Measurements from ENCODE around the gene AIG1.
"Not testable (repeated sequence)": the region's sequence is repeated elsewhere in the genome, so short reads cannot be mapped to it uniquely, and the experiment has no call there.

The AIG1 gene

GRCh38 chr6:143058987-143059386 lies 1.7 kb upstream of the AIG1 start:
- DNase-seq (ENCODE audit: low read depth): no peak

- no peak for DNase-seq (ENCODE audit: low read depth)
Measured at GRCh38 chr6:143059663-143060353, 881 bp upstream of the AIG1 start.

GRCh38 chr6:143060354-143060805 lies 309 bp upstream of the AIG1 start:
- DNase-seq (ENCODE audit: low read depth): peak; percentile 52

GRCh38 chr6:143061597-143062385 lies 1.1 kb downstream of the AIG1 start:
- no peak for DNase-seq (ENCODE audit: low read depth)

GRCh38 chr6:143062551-143062950 lies 1.9 kb downstream of the AIG1 start:
- DNase-seq (ENCODE audit: low read depth): no peak

- no peak for DNase-seq (ENCODE audit: low read depth)
Measured at GRCh38 chr6:143063631-143064030, 2.9 kb downstream of the AIG1 start.

- DNase-seq (ENCODE audit: low read depth): no peak
Measured at GRCh38 chr6:143064271-143064670, 3.6 kb downstream of the AIG1 start.

GRCh38 chr6:143064951-143065683 lies 4.4 kb downstream of the AIG1 start:
- DNase-seq (ENCODE audit: low read depth): no peak

- DNase-seq (ENCODE audit: low read depth): no peak
Measured at GRCh38 chr6:143068001-143068400, 7.3 kb downstream of the AIG1 start.

GRCh38 chr6:143074101-143074500 lies 13.4 kb downstream of the AIG1 start:
- DNase-seq (ENCODE audit: low read depth): no peak

- DNase-seq (ENCODE audit: low read depth): no peak
Measured at GRCh38 chr6:143074670-143075318, 14.1 kb downstream of the AIG1 start.

GRCh38 chr6:143078468-143079324 lies 18.0 kb downstream of the AIG1 start:
- no peak for DNase-seq (ENCODE audit: low read depth)

GRCh38 chr6:143079325-143079640 lies 18.6 kb downstream of the AIG1 start:
- DNase-seq (ENCODE audit: low read depth): no peak

- DNase-seq (ENCODE audit: low read depth): not testable (repeated sequence)
Measured at GRCh38 chr6:143082274-143082673, 21.6 kb downstream of the AIG1 start.

- not testable (repeated sequence) for DNase-seq (ENCODE audit: low read depth)
Measured at GRCh38 chr6:143084019-143084418, 23.3 kb downstream of the AIG1 start.

GRCh38 chr6:143087335-143087734 lies 26.6 kb downstream of the AIG1 start:
- not testable (repeated sequence) for DNase-seq (ENCODE audit: low read depth)

- no peak for DNase-seq (ENCODE audit: low read depth)
Measured at GRCh38 chr6:143087856-143088255, 27.2 kb downstream of the AIG1 start.

- no peak for DNase-seq (ENCODE audit: low read depth)
Measured at GRCh38 chr6:143090314-143091044, 29.8 kb downstream of the AIG1 start.

GRCh38 chr6:143092768-143093167 lies 32.1 kb downstream of the AIG1 start:
- no peak for DNase-seq (ENCODE audit: low read depth)

- DNase-seq (ENCODE audit: low read depth): no peak
Measured at GRCh38 chr6:143093290-143093689, 32.6 kb downstream of the AIG1 start.

GRCh38 chr6:143096403-143096802 lies 35.7 kb downstream of the AIG1 start:
- DNase-seq (ENCODE audit: low read depth): no peak

Measured in stimulated activated CD8-positive, alpha-beta memory T cell treated with anti-CD3 and anti-CD28 coated beads, Interleukin-12 subunit alpha, Interleukin-12 subunit beta, amount 100 ng/mL, for 1 hour (primary cell).